Measurements from ENCODE around the gene NOS1AP. TPM values are rescaled to one million over a fixed set of nuclear protein-coding genes. Genes with fewer than 3 reads are reported as not detected.

NOS1AP gene
- total RNA-seq, 1 experiment from 2014 or later: 9.9 TPM

DNA sequence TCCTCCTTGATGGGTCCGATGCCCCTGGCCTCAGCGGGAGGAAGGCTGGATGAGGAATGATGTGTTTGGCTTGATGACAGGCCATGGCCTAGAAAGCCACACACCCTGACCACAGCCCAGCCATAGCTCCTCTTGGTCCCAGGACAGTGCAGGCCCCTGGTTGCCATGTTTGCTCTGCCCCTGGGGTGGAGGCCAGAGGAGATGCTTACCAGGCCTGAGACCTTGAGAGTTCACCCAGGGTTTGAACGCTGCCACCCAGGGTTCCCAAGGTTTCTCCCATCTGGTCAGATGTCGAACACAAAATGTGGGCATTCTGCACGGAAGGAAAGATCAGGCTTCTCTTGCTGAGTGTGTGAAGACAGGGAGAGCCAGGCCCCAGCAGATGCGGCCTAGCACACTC, 314.6 kb downstream of the NOS1AP start:
- H3K27ac Mint-ChIP-seq (ENCODE audit: unreplicated experiment): no peak overlapping the region
- intact Hi-C loops (cut with micrococcal nuclease; ENCODE audit: unreplicated experiment): no loop called here
- peaks cover 28% of the 10 kb centered on the region for H3K4me1 Mint-ChIP-seq (ENCODE audit: low read depth, unreplicated experiment)
- no peaks in the 10 kb centered on the region for H3K9me3 Mint-ChIP-seq (ENCODE audit: low read depth, unreplicated experiment)
- no TSS peak for BruUV-seq (replicated peaks)
- H3K4me3 Mint-ChIP-seq (ENCODE audit: low read depth, unreplicated experiment): no peak overlapping the region
- CTCF ChIA-PET: interaction anchor here (1.3 kb wide), 1 partner anchor 26 kb away, joined by 3 read pairs; no protein-coding TSS in a partner anchor
- H3K36me3 Mint-ChIP-seq (ENCODE audit: insufficient read depth, unreplicated experiment): peaks cover 12% of the 10 kb centered on the region
- H3K27me3 Mint-ChIP-seq (ENCODE audit: unreplicated experiment): no peaks in the 10 kb centered on the region
- no peak for TF ChIP-seq CTCF (IDR thresholded peaks at IDR 0.05; ENCODE audit: unreplicated experiment)
- no peak for DNase-seq

DNA sequence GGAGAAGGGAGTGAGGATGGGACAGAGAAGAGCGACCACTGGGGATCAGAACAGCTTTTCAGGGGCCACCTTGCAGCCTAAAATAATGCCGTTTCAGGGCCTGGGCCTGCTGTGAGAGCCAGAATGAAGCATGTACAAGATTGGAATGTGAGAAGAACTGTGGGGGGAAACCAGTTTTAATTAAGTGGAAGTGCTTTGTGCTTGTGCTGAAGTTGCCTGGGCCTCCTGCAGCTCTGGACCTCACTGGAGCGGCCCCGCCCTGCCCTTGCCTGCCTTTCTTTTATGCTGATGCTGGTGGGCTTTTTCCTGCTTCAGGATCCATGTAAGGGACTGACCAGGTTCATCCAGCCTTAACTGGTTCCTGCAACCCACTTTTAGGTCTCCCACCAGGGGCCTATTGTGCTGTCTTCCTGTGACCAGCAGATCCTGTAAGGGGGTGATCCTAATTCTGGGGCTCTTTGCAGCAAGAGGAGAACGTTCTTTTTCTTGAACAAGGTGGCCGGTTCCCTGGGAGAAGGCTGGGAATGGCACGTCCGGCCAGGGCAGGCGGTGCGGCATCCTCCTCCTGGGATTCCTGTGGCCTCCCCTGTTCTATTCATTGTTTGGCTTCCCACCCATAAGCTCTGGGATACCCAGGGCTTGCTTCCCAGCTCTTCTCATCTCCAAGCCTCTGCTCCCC, 315.2 kb downstream of the NOS1AP start:
- Mint-ChIP-seq H3K36me3 (ENCODE audit: insufficient read depth, unreplicated experiment) (peaks cover 12% of the 10 kb centered on the region), H3K27ac (ENCODE audit: unreplicated experiment) (no peak overlapping the region), H3K27me3 (ENCODE audit: unreplicated experiment) (no peaks in the 10 kb centered on the region), H3K9me3 (ENCODE audit: low read depth, unreplicated experiment) (no peaks in the 10 kb centered on the region), H3K4me3 (ENCODE audit: low read depth, unreplicated experiment) (no peak overlapping the region), H3K4me1 (ENCODE audit: low read depth, unreplicated experiment) (peaks cover 34% of the 10 kb centered on the region)
- no peak for DNase-seq
- no peak for TF ChIP-seq CTCF (IDR thresholded peaks at IDR 0.05; ENCODE audit: unreplicated experiment)
- BruUV-seq (replicated peaks): no TSS peak
- CTCF ChIA-PET: interaction anchor here (1.3 kb wide), 1 partner anchor 27 kb away, joined by 3 read pairs; no protein-coding TSS in a partner anchor
- intact Hi-C loops (cut with micrococcal nuclease; ENCODE audit: unreplicated experiment): no loop called here

- Mint-ChIP-seq H3K4me1 (ENCODE audit: low read depth, unreplicated experiment) (peaks cover 39% of the 10 kb centered on the region), H3K36me3 (ENCODE audit: insufficient read depth, unreplicated experiment) (peaks cover 12% of the 10 kb centered on the region), H3K4me3 (ENCODE audit: low read depth, unreplicated experiment) (no peak overlapping the region), H3K27me3 (ENCODE audit: unreplicated experiment) (no peaks in the 10 kb centered on the region), H3K9me3 (ENCODE audit: low read depth, unreplicated experiment) (no peaks in the 10 kb centered on the region), H3K27ac (ENCODE audit: unreplicated experiment) (no peak overlapping the region)
- DNase-seq: no peak
- intact Hi-C loops (cut with micrococcal nuclease; ENCODE audit: unreplicated experiment): no loop called here
- BruUV-seq (replicated peaks): no TSS peak
- CTCF ChIA-PET: no interaction called here
- TF ChIP-seq CTCF (IDR thresholded peaks at IDR 0.05; ENCODE audit: unreplicated experiment): no peak
Measured at GRCh38 chr1:162385280-162385623, 315.8 kb downstream of the NOS1AP start.

DNA sequence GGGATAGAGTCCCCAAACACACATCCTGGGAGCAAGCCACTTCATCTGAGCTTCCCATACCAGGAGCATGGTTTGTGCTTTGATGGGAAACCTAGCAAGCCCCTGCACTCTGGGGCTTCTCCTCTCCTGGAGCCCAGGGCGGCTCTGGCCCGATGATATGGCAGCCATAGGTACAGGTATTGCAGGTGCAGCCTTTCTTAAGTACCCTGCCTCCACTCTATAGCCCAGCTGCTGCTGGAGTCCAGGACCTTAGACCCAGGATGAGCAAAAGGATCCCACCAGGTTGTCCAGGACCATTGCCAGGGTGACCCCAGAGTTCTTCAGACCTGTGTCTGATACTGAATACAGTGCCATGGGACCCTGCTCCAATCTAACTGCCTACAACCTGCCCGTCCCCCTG, 316.2 kb downstream of the NOS1AP start:
- Mint-ChIP-seq H3K36me3 (ENCODE audit: insufficient read depth, unreplicated experiment) (peaks cover 12% of the 10 kb centered on the region), H3K4me1 (ENCODE audit: low read depth, unreplicated experiment) (peaks cover 44% of the 10 kb centered on the region), H3K27me3 (ENCODE audit: unreplicated experiment) (no peaks in the 10 kb centered on the region), H3K4me3 (ENCODE audit: low read depth, unreplicated experiment) (no peak overlapping the region), H3K9me3 (ENCODE audit: low read depth, unreplicated experiment) (no peaks in the 10 kb centered on the region), H3K27ac (ENCODE audit: unreplicated experiment) (no peak overlapping the region)
- BruUV-seq (replicated peaks): no TSS peak
- TF ChIP-seq CTCF (IDR thresholded peaks at IDR 0.05; ENCODE audit: unreplicated experiment): no peak
- CTCF ChIA-PET: interaction anchor here (2.4 kb wide), 1 partner anchor 28 kb away, joined by 5 read pairs; no protein-coding TSS in a partner anchor
- intact Hi-C loops (cut with micrococcal nuclease; ENCODE audit: unreplicated experiment): no loop called here
- DNase-seq: no peak

All from Calu3 (cell line).